ENCODE results near the gene TCF12. TPM values are rescaled to one million over a fixed set of nuclear protein-coding genes. Genes with fewer than 3 reads are reported as not detected.

Gene TCF12
- total RNA-seq, 4 donors from 2014 or later: 93.9 to 165 (median 111) TPM

DNA sequence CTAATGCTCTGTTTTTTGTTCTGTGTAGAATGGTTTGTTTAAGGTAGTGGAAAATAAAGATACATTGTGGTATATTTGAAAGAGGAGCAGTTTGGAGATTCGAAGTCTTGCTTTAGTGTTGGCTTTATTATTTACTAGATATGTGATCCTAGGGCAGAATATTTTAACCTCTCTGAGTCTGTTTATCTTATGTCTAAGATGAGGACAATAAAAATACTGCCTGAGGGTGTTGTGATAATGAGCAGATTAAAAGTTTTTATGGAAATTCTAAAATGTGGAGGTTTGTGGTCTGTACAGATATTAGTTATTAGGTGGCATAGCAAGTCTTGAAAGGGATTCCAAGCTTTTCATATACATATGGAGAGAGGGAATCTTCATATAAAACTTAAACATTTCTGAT is 15.0 kb downstream of the TCF12 start:
- DNase-seq (ENCODE audit: low spot score) (no peak), ATAC-seq (ENCODE audit: low FRiP score) (no peak)
- TF ChIP-seq, protein P1, sequence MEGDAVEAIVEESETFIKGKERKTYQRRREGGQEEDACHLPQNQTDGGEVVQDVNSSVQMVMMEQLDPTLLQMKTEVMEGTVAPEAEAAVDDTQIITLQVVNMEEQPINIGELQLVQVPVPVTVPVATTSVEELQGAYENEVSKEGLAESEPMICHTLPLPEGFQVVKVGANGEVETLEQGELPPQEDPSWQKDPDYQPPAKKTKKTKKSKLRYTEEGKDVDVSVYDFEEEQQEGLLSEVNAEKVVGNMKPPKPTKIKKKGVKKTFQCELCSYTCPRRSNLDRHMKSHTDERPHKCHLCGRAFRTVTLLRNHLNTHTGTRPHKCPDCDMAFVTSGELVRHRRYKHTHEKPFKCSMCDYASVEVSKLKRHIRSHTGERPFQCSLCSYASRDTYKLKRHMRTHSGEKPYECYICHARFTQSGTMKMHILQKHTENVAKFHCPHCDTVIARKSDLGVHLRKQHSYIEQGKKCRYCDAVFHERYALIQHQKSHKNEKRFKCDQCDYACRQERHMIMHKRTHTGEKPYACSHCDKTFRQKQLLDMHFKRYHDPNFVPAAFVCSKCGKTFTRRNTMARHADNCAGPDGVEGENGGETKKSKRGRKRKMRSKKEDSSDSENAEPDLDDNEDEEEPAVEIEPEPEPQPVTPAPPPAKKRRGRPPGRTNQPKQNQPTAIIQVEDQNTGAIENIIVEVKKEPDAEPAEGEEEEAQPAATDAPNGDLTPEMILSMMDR (IDR thresholded peaks at IDR 0.05): no peak

DNA sequence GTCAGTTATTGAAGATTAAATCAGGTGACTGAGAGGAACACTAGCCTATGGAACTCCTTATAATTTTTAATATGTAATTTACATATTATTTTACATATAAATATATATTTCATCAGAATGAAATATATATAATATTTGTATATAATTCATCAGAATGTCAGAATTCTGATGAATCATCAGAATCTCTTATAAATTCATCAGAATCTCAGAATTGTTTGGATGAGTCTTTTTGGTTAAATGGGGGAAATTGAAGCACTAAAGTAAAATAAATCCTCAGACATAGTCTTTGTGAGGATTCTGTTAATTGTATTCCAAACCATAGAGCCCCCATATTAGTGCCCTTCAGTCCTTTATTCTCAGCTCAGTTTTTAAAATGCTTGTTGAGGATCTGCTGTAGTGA is 15.4 kb downstream of the TCF12 start:
- TF ChIP-seq, protein P1 (IDR thresholded peaks at IDR 0.05): no peak
- ATAC-seq (ENCODE audit: low FRiP score) (no peak), DNase-seq (ENCODE audit: low spot score) (no peak)

DNA sequence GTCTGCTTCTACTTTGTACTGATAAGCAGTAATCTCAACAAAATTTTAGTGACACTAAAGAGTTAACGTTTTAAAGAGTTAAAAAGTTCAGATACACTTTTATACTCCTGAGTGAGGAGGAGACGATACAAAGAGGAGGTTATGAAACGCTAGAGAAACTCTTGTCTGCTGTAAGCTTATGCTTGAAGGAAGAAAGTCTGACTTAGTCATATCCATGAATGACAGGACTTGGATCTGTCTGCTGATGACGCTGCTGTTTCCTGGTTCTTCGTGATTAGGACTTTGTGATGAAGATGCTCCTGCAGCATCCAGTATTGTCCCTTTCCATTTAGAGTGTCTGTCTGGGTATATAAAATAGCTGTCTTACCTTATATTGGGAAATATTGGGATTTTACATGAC is 15.8 kb downstream of the TCF12 start:
- no peak for DNase-seq (ENCODE audit: low spot score)
- TF ChIP-seq, protein P1 (IDR thresholded peaks at IDR 0.05): no peak
- ATAC-seq (ENCODE audit: low FRiP score): no peak

DNA sequence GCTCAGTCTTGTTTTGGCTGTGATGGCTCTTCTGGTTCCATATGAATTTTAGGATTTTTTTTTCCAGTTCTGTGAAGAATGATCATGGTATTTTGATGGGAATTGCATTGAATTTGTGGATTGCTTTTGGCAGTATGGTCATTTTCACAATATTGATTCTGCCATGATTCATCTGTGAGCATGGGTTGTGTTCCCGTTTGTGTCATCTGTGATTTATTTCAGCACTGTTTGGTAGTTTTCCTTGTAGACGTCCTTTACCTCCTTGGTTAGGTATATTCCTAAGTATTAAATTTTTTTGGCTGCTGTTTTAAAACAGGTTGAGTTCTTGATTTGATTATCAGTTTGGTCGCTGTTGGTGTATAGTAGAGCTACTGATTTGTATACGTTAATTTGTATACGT is 18.5 kb downstream of the TCF12 start:
- ATAC-seq (ENCODE audit: low FRiP score) (no peak), DNase-seq (ENCODE audit: low spot score) (no peak)
- TF ChIP-seq, protein P1 (IDR thresholded peaks at IDR 0.05): no peak

DNA sequence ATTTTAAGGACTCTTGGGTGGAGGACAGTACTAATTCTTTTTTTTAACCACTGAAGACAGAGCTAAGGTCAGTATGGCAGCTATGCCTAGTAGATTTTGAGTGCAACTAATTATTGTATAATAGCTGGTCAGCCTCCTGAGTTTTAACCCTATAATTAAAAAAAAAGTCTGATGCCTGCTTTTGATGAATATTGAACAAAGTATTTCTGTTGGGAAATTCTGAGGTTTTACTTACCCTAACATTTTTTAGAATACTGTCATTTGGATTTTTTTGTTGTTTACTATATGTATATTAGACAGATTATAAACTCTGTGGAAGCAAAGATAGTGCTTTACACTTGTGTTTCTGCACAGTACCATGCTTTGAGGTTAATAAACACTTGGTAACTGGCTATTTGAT is 20.8 kb downstream of the TCF12 start:
- DNase-seq (ENCODE audit: low spot score) (no peak), ATAC-seq (ENCODE audit: low FRiP score) (no peak)
- TF ChIP-seq, protein P1 (IDR thresholded peaks at IDR 0.05): no peak

DNA sequence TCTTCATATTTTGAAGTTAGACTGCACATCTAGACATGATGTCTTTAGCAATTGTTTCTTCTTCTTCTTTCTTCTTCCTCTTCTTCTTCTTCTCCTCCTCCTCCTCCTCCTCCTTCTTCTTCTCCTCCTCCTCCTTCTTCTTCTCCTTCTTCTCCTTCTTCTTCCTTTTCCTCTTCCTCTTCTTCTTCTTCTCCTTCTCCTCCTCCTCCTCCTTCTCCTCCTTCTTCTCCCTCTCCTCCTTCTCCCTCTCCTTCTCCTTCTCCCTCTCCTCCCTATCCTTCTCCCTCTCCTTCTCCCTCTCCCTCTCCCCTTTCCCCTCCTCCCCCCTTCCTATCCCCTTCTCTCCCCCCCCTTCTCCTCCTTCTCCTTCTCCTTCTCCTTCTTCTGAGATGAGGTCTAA is 21.9 kb downstream of the TCF12 start:
- TF ChIP-seq, protein P1 (IDR thresholded peaks at IDR 0.05): no peak
- no peak for DNase-seq (ENCODE audit: low spot score)
- no peak for ATAC-seq (ENCODE audit: low FRiP score)

DNA sequence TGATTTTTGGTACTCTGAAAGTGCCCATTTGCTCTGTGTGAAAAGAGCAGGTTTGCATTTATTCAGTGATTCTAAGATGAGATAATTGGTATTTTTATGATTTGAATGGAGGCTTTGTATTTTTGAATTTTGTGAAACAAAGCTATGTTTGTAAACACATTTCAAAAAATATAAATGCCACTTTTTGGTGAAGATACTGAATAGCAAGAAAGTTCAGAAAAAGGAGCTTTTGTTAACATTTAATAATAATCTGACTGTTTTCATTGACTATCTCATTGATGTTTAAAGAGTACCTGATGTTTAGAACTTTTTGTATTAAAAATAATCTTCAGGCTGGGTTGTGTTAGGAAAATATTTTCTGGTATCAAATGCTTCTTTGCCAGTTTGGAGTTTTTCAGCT is 23.7 kb downstream of the TCF12 start:
- DNase-seq (ENCODE audit: low spot score) (no peak), ATAC-seq (ENCODE audit: low FRiP score) (no peak)
- TF ChIP-seq, protein P1 (IDR thresholded peaks at IDR 0.05): no peak
